Thymus (tissue), 11 donors: Measurements from ENCODE around the gene STAT5B. TPM values are rescaled to one million over a fixed set of nuclear protein-coding genes. Genes with fewer than 3 reads are reported as not detected.
"Not testable (repeated sequence)": the region's sequence is repeated elsewhere in the genome, so short reads cannot be mapped to it uniquely, and the experiment has no call there.

ENCODE experiments used
- DNase-seq, 9 donors: peaks; one replicate each; pipeline ENCODE4 v3.0.0-alpha.2; 2013; ENCODE audit warnings: low spot score in 9 of 9, low read depth in 6 of 9, missing footprints in 1 of 9
- H3K27ac ChIP-seq, 2 donors: one replicate each; pipeline ENCODE4 v1.5.1; 2013; ENCODE audit warnings: control low read depth in 1 of 2, low read depth in 1 of 2, low read length in 1 of 2, mild to moderate bottlenecking in 1 of 2, moderate library complexity in 1 of 2
- H3K27me3 ChIP-seq, 2 donors: one replicate each; pipeline ENCODE4 v1.5.1; 2013; ENCODE audit warnings: low read length in 1 of 2; ENCODE audit not compliant: control insufficient read depth in 2 of 2, insufficient read depth in 1 of 2
- H3K36me3 ChIP-seq, 2 donors: one replicate each; pipeline ENCODE4 v1.5.1; 2013; ENCODE audit warnings: low read length in 1 of 2, mild to moderate bottlenecking in 1 of 2, moderate library complexity in 1 of 2; ENCODE audit not compliant: control insufficient read depth in 2 of 2, insufficient read depth in 2 of 2
- H3K4me1 ChIP-seq, 2 donors: one replicate each; pipeline ENCODE4 v1.5.1; 2013; ENCODE audit warnings: low read length in 2 of 2; ENCODE audit not compliant: control insufficient read depth in 2 of 2, insufficient read depth in 2 of 2
- H3K4me3 ChIP-seq, 2 donors: one replicate each; pipeline ENCODE4 v1.5.1; 2013; ENCODE audit warnings: low read length in 2 of 2, control low read depth in 1 of 2, mild to moderate bottlenecking in 1 of 2
- H3K9me3 ChIP-seq, 2 donors: one replicate each; pipeline ENCODE4 v1.5.1; 2013; ENCODE audit warnings: low read length in 1 of 2, mild to moderate bottlenecking in 1 of 2; ENCODE audit not compliant: control insufficient read depth in 2 of 2, insufficient read depth in 1 of 2
- WGBS: extraction: QIAGEN DNeasy Blood & Tissue Kit; methylation state at CpG from one replicate; pipeline ENCODE4 v1.1.7; 2013; 5-methylcytosine and 5-hydroxymethylcytosine counted together
- polyA plus RNA-seq: library from polyadenylated mRNA; stranded (reverse); fragments of 200-250 nt; gene quantifications from one replicate; pipeline ENCODE4 v1.2.3, GENCODE V29; 2013
- total RNA-seq: library from RNA; stranded (reverse); fragments of 120-200 nt; gene quantifications from one replicate; pipeline ENCODE4 v1.2.4, GENCODE V29; 2013
- donor health status: healthy.

The STAT5B gene
- total and polyA plus RNA-seq, 2 donors, result 40.9 to 51.6 TPM

DNA sequence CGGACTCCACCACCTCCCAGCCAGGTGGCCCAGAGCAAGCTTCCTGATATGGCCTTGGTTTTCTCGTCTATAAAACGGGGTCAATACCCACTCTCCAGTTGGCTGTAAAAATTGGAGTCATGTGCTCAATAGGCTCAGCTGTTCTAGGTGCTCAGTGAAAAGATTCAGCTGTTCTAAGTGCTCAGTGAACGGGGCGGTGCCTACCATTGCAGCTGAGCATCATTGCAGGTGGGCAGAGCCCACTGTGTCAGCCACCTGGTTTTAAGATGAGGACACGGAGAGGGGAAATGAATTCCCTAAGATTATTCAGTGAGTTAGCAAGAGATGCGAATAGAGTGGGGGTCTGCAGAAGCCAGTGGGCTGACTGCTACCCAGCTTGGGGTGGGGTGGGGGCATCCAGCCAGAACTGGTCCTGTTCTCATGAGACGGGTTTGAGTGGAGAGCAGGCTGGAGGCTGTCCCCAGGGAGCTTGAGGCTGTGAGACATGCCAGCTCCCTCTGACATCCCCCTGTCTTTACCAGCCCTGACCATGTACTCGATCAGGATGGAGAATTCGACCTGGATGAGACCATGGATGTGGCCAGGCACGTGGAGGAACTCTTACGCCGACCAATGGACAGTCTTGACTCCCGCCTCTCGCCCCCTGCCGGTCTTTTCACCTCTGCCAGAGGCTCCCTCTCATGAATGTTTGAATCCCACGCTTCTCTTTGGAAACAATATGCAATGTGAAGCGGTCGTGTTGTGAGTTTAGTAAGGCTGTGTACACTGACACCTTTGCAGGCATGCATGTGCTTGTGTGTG is 34.0 kb upstream of the STAT5B start:
- Histone ChIP-seq H3K4me1 (peaks cover 37 to 95% of the 10 kb centered on the region in 2 donors), H3K36me3 (peaks cover 33 to 72% of the 10 kb centered on the region in 2 donors), H3K27me3 (no peaks in the 10 kb centered on the region), H3K4me3 (no peak overlapping the region), H3K27ac (peak overlapping the region; percentile 36 to 99), H3K9me3 (peaks cover 0 to 11% of the 10 kb centered on the region in 2 donors)
- 79% methylated on average over 19 of the region's 19 CpGs for WGBS
- DNase-seq, result peak in 5 of 9 donors; percentile 59 to 90 (median 78)

DNA sequence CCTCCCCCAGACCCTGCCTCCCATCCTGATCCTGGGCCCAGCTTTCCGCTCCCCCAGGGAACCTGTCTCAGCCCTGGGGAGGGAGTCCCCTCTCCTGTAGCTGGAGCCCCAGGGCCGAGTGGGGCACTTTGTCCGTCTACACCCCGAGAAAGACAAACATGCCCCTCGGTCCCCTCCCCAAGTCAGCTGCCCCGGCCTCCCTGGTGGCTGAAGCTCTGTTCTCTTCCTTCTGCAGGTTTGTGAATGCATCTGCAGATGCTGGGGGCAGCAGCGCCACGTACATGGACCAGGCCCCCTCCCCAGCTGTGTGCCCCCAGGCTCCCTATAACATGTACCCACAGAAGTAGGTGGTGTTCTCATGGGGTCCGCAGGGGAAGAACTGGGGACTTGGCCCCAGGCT is 33.0 kb upstream of the STAT5B start:
- H3K36me3 ChIP-seq, result peaks cover 36 to 74% of the 10 kb centered on the region in 2 donors
- H3K4me3 ChIP-seq, result no peak overlapping the region
- H3K27me3 ChIP-seq, result no peaks in the 10 kb centered on the region
- H3K27ac ChIP-seq, result peak overlapping the region in 1 of 2 donors; percentile 8
- 96% methylated on average over 9 of the region's 9 CpGs for WGBS
- DNase-seq, result no peak
- peaks cover 0 to 11% of the 10 kb centered on the region in 2 donors for H3K9me3 ChIP-seq
- H3K4me1 ChIP-seq, result peaks cover 29 to 84% of the 10 kb centered on the region in 2 donors

DNA sequence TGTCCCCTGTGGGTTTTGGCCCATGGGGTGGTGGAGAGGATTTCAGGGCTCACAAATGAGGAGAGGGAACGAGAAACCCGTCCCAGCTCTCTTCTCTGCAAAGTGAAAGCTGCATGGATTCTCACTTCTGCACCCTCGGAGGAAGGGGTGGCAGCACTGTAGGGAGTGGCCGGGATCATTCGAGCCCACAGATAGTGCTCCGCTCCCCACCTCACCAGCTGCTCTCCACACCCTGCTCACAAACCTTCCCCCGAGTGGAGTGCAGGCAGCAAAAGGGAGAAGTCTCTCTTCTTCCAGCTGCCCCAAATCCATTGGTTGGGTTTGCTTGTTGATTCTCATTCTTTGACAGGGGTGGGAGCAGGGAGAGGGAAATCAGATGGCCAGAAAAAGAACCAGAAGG is 32.3 kb upstream of the STAT5B start:
- WGBS, result 94% methylated on average over 7 of the region's 7 CpGs
- no peak for DNase-seq
- peak overlapping the region in 1 of 2 donors; percentile 25 for H3K27ac ChIP-seq
- peaks cover 0 to 11% of the 10 kb centered on the region in 2 donors for H3K9me3 ChIP-seq
- H3K36me3 ChIP-seq, result peaks cover 35 to 74% of the 10 kb centered on the region in 2 donors
- H3K4me3 ChIP-seq, result no peak overlapping the region
- H3K4me1 ChIP-seq, result peaks cover 22 to 77% of the 10 kb centered on the region in 2 donors
- no peaks in the 10 kb centered on the region for H3K27me3 ChIP-seq

DNA sequence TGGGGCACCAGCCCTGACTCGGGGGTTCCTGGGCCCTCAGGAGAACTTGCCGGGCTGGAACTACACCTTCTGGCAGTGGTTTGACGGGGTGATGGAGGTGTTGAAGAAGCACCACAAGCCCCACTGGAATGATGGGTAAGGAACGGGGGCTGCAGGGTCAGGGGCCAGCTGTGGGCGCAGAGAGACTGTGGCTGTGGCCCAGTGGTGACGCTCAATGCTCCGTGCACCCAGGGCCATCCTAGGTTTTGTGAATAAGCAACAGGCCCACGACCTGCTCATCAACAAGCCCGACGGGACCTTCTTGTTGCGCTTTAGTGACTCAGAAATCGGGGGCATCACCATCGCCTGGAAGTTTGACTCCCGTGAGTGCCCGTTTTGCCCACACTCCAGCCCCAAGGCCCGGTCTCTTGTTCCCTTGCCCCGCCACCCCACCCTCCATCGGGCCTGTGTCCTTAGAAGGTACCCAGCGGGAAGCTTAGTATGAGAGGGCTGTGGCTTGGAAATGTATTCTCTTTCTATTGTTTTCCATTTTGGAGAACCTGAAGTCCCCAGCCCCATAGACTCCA is 31.3 kb upstream of the STAT5B start:
- Histone ChIP-seq H3K4me1 (peaks cover 20 to 68% of the 10 kb centered on the region in 2 donors), H3K27ac (peak overlapping the region in 1 of 2 donors; percentile 4), H3K36me3 (peaks cover 35 to 79% of the 10 kb centered on the region in 2 donors), H3K27me3 (no peaks in the 10 kb centered on the region), H3K4me3 (peak overlapping the region in 1 of 2 donors; percentile 8), H3K9me3 (peaks cover 0 to 11% of the 10 kb centered on the region in 2 donors)
- WGBS, result 96% methylated on average over 19 of the region's 19 CpGs
- DNase-seq, result no peak

DNA sequence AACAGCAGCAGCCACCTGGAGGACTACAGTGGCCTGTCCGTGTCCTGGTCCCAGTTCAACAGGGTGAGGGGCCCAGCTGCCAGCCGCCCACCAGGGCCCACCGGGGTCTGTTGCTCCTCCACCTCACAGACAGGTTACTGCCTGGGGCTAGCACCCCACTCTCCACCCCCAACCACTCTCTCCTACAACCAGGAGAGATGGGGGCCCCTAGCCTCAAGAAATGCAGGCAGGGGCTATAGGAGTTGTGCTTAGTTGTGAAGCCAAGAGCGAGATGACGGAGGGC is 30.1 kb upstream of the STAT5B start:
- peaks cover 0 to 8% of the 10 kb centered on the region in 2 donors for H3K9me3 ChIP-seq
- peaks cover 41 to 88% of the 10 kb centered on the region in 2 donors for H3K36me3 ChIP-seq
- peaks cover 15 to 56% of the 10 kb centered on the region in 2 donors for H3K4me1 ChIP-seq
- DNase-seq, result no peak
- H3K27ac ChIP-seq, result peak overlapping the region; percentile 48 to 50
- no peaks in the 10 kb centered on the region for H3K27me3 ChIP-seq
- H3K4me3 ChIP-seq, result no peak overlapping the region
- over 99% methylated on average over 5 of the region's 5 CpGs for WGBS

DNA sequence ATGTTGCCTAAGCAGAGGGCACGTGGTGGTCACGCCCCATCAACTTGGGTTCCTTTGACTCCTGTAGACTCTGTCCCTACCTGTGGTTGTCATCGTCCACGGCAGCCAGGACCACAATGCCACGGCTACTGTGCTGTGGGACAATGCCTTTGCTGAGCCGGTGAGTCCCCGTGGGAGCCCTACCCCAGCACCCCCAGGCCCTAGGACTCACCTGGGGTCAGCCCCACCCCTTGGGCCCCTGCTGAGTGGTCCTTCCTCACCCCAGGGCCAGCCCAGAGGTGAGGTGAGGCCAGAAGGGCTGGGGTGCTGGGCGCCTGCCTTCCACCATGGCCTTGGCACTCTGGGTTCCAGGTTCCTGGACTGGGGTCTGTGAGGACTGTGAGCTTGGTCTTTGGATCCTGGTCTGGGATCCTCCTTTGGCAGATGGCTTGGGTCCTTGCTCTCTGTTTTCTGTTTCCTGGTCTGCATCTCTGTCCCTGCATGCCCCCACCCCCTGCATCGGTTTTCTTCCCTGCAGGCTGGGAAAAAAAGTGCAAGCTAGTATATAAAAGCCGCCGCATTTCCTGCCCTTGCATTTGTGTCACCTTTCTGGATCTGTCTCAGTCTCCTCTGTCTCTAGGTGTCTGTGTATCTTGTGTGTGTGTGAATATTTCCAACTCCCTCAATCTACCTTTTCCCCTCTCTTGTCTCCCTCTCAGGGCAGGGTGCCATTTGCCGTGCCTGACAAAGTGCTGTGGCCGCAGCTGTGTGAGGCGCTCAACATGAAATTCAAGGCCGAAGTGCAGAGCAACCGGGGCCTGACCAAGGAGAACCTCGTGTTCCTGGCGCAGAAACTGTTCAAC is 29.6 kb upstream of the STAT5B start:
- H3K9me3 ChIP-seq, result peaks cover 0 to 4% of the 10 kb centered on the region in 2 donors
- 96% methylated on average over 18 of the region's 18 CpGs for WGBS
- H3K27ac ChIP-seq, result peak overlapping the region; percentile 10 to 50
- no peaks in the 10 kb centered on the region for H3K27me3 ChIP-seq
- peak in 2 of 9 donors; percentile 41 to 72 for DNase-seq
- H3K4me3 ChIP-seq, result no peak overlapping the region
- H3K36me3 ChIP-seq, result peaks cover 45 to 88% of the 10 kb centered on the region in 2 donors
- H3K4me1 ChIP-seq, result peaks cover 15 to 51% of the 10 kb centered on the region in 2 donors

DNA sequence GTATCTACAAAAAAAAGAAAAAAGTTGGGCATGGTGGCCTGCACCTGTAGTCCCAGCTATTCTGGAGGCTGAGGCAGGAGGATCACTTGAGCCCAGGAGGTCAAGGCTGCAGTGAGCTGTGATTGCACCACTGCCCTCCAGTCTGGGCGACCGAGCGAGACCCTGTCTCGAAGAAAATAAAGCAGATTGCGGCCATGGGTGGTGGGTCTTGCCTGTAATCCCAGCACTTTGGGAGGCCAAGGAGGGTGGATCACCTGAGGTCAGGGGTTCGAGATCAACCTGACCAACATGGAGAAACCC is 28.8 kb upstream of the STAT5B start:
- peaks cover 38 to 82% of the 10 kb centered on the region in 2 donors for H3K36me3 ChIP-seq
- 98% methylated on average over 6 of the region's 6 CpGs for WGBS
- not testable (repeated sequence) for H3K27me3 ChIP-seq, H3K9me3 ChIP-seq, H3K4me3 ChIP-seq, DNase-seq, H3K27ac ChIP-seq
- peaks cover 8 to 43% of the 10 kb centered on the region in 2 donors for H3K4me1 ChIP-seq

DNA sequence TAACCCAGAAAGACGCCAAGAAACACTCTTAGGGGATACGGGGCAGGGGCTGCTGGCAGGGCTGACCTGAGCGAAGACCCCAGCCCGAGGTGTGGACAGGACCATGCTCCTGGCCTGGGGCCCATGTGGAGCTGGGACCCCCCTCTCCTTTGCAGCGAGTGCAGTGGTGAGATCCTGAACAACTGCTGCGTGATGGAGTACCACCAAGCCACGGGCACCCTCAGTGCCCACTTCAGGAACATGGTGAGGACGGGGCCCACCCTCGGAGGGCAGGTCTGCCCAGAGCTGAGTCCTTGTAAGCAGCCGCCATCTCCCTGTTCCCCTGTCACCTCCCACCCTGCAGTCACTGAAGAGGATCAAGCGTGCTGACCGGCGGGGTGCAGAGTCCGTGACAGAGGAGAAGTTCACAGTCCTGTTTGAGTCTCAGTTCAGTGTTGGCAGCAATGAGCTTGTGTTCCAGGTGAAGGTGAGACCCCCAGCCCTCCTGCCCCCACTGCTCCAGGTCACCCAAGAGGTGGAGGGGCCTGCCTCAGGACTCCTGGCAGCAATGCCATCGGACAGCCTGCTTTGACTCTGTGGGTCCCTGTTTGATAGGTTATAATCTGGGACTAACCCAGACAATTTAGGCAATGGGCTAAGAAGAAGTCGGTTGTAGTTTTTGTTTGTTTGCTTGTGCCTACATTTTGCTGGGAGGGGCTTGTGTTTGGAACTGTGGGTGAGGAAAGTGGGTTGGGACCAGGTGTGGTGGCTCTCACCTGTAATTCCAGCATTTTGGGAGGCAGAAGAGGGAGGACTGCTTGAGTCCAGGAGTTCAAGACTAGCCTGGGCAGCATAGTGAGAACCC is 28.2 kb upstream of the STAT5B start:
- H3K4me3 ChIP-seq, result no peak overlapping the region
- H3K36me3 ChIP-seq, result peaks cover 35 to 77% of the 10 kb centered on the region in 2 donors
- 98% methylated on average over 16 of the region's 16 CpGs for WGBS
- H3K27ac ChIP-seq, result no peak overlapping the region
- H3K27me3 ChIP-seq, result no peaks in the 10 kb centered on the region
- DNase-seq, result no peak
- H3K9me3 ChIP-seq, result peaks cover 0 to 3% of the 10 kb centered on the region in 2 donors
- peaks cover 2 to 37% of the 10 kb centered on the region in 2 donors for H3K4me1 ChIP-seq
